ENCODE data around the gene ZNF155.

ZNF155 gene

DNA sequence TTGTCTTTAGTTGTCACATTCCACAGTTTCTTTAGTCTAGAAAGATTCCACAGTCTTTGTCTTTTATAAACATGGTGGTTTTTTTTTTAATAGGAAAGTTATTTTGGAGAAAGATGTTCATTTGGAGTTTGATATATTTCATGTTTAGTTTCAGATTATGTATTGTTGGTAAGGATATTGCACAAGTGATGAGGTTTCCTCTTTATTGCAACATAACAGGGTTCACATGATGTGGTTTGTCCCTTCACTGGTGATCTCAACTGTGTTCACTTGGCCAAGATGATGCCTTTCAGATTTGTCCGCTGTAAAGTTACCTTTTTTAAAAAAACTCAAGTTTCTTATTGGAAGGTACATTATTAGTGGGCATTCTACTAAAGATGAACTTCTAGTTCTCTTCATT is 22.0 kb downstream of the ZNF155 start:
- no peak for DNase-seq

DNA sequence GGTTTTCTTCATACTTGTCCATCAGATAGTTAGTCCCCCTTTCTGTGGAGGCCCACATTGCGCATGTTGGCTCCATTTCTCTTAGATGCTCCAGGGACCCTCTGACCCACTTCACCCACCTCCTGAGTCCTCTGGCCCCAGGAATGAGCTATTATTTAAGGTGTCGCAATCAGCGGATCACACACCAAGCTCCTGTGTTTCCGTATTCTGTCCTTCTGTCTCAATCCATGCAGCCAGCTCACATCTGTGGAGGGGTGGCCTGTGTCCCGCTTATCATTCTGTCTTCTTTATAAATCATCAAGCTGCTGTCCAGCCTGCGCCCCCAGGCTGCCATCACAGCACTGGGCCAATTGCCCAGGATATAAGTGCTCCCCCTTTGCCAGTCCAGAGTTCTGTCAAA is 23.5 kb downstream of the ZNF155 start:
- no peak for DNase-seq

DNA sequence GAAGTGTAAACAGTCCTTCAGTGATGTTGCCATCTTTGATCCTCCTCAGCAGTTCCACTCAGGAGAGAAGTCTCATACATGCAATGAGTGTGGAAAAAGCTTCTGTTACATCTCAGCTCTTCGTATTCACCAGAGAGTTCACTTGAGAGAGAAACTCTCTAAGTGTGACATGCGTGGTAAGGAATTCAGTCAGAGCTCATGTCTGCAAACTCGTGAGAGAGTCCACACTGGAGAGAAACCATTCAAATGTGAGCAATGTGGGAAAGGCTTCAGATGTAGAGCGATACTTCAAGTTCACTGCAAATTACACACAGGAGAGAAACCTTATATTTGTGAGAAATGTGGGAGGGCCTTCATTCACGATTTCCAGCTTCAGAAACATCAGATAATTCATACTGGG is 26.5 kb downstream of the ZNF155 start:
- no peak for DNase-seq

DNA sequence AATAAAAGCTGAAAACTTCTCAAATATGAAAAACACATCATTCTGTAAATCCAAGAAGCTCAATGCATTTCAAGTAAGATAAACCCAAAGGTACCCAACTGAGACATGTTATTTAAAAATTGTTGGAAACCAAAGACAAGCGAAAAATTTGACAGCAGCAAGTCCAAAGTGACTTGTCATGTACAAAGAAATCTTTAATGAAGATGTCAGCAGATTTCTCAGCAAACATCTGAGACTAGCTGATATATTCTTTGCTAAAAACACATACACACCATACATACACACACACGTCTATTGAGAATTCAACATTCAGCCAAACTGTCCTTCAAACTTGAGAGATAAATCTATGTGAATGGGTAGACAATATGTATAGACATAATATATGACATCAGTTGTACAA is 35.5 kb downstream of the ZNF155 start:
- DNase-seq: no peak

DNA sequence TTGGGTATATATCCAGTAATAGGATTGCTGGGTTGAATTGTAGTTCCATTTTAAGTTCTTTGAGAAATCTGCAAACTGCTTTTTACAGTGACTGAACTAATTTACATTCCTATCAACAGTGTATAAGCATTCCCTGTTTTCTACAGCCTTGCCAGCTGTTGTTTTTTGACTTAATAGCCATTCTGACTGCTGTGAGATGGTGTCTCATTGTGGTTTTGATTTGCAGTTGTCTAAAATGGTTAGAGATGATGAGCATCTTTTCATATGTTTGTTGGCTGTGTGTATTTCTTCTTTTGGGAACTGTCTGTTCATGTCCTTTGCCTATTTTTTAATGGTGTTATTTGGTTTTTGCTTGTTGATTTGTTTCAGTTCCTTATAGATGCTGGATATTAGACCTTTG is 37.2 kb downstream of the ZNF155 start:
- DNase-seq: no peak

DNA sequence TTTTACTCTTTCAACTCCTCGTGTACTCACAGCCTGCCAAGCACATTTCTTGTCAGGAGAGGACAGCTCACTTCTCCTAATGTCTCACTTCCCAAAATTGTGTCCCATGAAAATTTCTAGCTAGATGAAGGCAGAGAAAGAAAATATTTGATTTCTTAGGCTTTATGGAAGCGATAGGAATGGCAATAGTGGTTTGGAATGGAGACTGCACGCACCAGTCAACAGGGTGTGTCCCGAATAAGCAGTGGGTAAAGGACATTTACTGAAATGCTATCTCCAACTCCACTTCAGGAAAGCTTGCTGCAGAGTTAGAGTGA is 40.9 kb downstream of the ZNF155 start:
- no peak for DNase-seq

DNA sequence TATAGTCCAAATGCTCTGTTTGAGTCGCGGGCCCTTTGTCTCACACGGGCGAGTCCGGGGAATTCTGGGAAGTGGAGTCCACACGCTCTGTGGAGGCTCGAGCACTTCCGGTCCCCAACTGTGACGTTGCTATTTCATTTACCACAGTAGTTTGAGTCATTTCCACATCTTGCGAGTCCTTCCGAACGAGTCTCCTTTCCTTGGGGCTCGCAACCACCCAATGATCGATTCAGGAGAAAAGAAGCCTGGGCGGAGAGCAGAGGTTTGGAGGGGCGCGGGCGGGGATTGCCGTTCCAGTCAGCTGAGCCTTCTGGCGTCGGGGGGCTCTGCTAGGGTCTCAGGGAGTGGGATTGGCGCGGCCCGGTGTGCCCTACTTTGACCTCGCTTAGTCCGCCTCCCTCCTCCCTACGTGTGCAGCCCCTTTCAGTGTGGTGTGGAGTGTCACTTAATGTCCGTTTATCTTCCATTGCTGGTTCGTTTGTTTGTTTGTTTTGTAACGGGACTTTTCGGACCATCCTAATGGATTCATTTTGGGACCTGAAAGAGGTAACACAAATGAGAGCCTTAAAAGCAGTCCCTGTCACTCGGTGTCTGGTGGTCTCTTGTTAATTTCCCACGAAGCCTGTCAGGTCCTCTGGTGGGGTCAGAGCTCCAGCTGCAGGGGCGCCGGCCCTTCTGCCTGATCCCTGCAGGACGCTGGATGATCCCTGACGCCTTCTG is 41.4 kb downstream of the ZNF155 start, which contains the start of gene ZNF222:
Gene ZNF222, plus strand, starts transcription at position 163 of the 720 bp plus-strand sequence. Its CDS starts 58 bp downstream, at position 221.
- peak; percentile 91 for DNase-seq

DNA sequence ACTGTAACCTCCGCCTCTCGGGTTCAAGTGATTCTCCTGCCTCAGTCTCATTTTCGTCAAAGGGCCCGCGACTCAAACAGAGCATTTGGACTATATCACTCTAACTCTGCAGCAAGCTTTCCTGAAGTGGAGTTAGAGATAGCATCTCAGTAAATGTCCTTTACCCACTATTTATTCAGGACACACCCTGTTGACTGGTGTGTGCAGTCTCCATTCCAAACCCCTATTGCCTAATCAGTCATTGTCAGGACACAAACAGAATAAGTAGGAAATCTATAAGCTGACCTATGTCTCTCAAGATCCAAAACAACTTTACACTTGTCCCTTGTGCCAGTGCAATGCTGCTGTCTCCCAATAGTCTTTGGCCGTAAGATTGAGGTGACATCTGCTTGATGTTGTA is 42.6 kb downstream of the ZNF155 start:
- no peak for DNase-seq

DNA sequence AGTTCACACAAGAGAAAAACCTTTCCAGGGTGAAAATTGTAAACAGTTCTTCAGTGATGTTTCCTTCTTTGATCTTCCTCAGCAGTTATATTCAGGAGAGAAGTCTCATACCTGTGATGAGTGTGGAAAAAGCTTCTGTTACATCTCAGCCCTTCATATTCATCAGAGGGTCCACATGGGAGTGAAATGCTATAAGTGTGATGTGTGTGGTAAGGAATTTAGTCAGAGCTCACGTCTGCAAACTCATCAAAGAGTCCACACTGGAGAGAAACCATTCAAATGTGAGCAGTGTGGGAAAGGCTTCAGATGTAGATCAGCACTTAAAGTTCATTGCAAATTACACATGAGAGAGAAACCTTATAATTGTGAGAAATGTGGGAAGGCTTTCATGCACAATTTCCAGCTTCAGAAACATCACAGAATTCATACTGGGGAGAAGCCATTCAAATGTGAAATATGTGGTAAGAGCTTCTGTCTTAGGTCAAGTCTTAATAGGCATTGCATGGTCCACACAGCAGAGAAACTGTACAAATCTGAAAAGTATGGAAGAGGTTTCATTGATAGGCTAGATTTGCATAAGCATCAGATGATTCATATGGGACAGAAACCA is 48.1 kb downstream of the ZNF155 start:
- DNase-seq: no peak

DNA sequence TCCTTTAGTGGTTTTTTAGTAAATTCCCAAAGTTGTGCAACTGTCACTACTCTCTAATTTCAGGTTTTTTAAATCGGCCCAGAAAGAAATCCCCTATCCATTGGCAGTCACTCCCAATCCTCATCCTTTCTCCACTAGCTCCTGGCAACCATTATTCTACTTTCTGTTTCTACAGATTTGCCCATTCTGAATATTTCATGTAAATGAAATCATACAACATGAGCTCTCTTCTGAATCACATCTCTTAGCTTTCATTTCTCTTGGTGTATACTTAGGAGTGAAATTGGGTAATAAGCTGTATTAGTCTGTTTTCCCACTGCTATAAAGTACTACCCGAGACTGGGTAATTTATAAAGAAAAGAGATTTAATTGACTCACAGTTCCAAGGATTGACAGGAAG is 58.2 kb downstream of the ZNF155 start:
- DNase-seq: no peak

Data from retina (tissue), 1 donor.